ENCODE measurements around the gene PRDX1.

DNA sequence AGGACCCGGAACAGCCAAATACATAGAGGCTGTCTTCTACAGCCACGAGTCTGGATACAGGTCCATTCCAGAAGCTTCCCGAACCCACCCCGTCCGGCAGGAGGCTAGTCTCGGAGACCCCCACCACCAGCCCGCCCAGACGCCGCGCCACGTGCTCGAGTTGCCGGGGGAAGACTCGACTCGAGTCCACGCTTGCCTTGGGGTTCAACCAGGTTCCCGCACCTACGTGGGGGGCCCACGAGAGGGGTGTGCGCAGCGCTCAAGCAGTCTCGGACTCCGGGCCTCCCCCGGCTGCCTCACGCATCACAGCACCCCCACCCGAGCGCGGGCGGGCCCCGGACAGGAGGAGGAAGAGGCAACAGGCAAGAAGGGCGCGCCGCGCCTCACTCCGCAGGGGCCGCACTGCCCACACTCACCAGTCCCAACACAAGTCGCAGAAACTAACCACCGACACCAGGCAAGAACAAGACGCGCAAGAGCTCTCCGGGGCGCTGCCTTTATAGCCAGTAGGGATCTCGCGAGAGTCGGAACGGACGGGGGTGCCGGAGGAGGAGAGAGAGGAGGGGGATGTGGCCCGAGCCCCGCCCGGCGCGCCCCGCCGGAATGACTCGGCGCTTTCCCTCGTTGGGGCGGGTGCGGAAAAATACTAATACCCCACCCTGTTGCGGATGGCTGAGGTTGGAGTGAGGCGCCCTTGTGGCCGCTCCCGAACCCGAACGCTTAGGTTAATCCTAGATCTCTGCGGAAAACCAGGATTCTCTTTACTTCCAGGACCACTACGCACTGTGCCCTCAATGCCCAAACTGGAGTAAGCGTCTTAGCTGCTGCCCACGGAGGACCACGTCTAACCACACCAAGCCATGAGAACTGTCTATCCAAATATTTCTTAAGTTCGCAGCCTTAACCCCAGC is at the start of gene PRDX1:
- TF ChIP-seq POLR2AphosphoS5 (IDR thresholded peaks at IDR 0.05; ENCODE audit: low read depth) (peak; percentile 100), EZH2 (IDR thresholded peaks at IDR 0.05; ENCODE audit: low read depth, unreplicated experiment) (no peak)
